Heart right ventricle (tissue), 16 donors: ENCODE measurements around the gene KLHDC10. TPM values are rescaled to one million over a fixed set of nuclear protein-coding genes. Genes with fewer than 3 reads are reported as not detected.
A peak's percentile ranks its signal among the peaks of the same experiment; 100 is the strongest.
"Not testable (repeated sequence)": the region's sequence is repeated elsewhere in the genome, so short reads cannot be mapped to it uniquely, and the experiment has no call there.

Experiments used
- ATAC-seq, 8 donors: fragments of 200-7000 bp; cut with Tn5 transposase; one replicate each; pipeline ENCODE4 v1.9.1; 2020; ENCODE audit warnings: mild to moderate bottlenecking in 8 of 8, moderate library complexity in 8 of 8, moderate number of reproducible peaks in 1 of 8
- DNase-seq, 2 donors: peaks; one replicate each; pipeline ENCODE4 v3.0.0-alpha.2; 2020
- H3K27ac ChIP-seq, 10 donors: fragments of 200-600 bp; sonication (generic) in 2 of 10; one replicate each; pipeline versions ENCODE4 v1.5.0 to v1.8.0; 2020 to 2022; ENCODE audit warnings: mild to moderate bottlenecking in 3 of 10
- H3K27me3 ChIP-seq, 7 donors: fragments of 200-600 bp; one replicate each; pipeline ENCODE4 v1.8.0; 2021 to 2022; ENCODE audit warnings: mild to moderate bottlenecking in 2 of 7
- H3K36me3 ChIP-seq, 9 donors: fragments of 200-600 bp; sonication (generic) in 1 of 9; one replicate each; pipeline versions ENCODE4 v1.5.0 to v1.8.0; 2020 to 2022; ENCODE audit warnings: mild to moderate bottlenecking in 2 of 9
- H3K4me1 ChIP-seq, 9 donors: fragments of 200-600 bp; sonication (generic) in 1 of 9; one replicate each; pipeline versions ENCODE4 v1.5.0 to v1.8.0; 2020 to 2022; ENCODE audit warnings: mild to moderate bottlenecking in 4 of 9
- H3K4me3 ChIP-seq, 10 donors: fragments of 200-600 bp; sonication (generic) in 2 of 10; one replicate each; pipeline versions ENCODE4 v1.5.0 to v1.8.0; 2020 to 2022; ENCODE audit warnings: mild to moderate bottlenecking in 7 of 10, moderate library complexity in 2 of 10
- H3K9me3 ChIP-seq, 11 donors: fragments of 200-600 bp in 10 of 11; sonication (generic) in 2 of 11; one replicate each; pipeline versions ENCODE4 v1.5.0 to v1.8.0; 2013 to 2022; ENCODE audit warnings: mild to moderate bottlenecking in 2 of 11, control low read depth in 1 of 11, moderate library complexity in 1 of 11
- WGBS, 2 donors: extraction: QIAGEN DNeasy Blood & Tissue Kit; methylation state at CpG; one replicate each; pipeline ENCODE4 v1.1.7; 2013; ENCODE audit warnings: inconsistent platforms in 1 of 2; 5-methylcytosine and 5-hydroxymethylcytosine counted together
- intact Hi-C, 10 donors: fragments of 100-400 bp; cut with DNase I; formaldehyde crosslinking; loops; one replicate each; pipeline versions ENCODE4 v1.11.1 to v1.14.2; 2022
- polyA plus RNA-seq, 2 donors: library from polyadenylated mRNA; stranded (reverse); fragments of 200-250 nt; gene quantifications; one replicate each; pipeline ENCODE4 v1.2.3, GENCODE V29; 2013
- total RNA-seq, 10 donors: library from RNA; stranded (reverse); fragmentation: NEBNext Ultra II Directional in 3 of 10; extraction: Animal tissue kit (Norgen Biotek cat#: 25700) in 3 of 10; gene quantifications; one replicate each; pipeline versions ENCODE4 v1.2.1 to v1.2.4, GENCODE V29; 2021 to 2023
- TF ChIP-seq, protein P1 (sequence below), 9 donors: fragments of 200-600 bp; sonication (generic) in 2 of 9; IDR thresholded peaks; one replicate each; pipeline versions ENCODE4 v1.5.0 to v1.8.0; 2021 to 2022; ENCODE audit warnings: antibody characterized with exemption in 9 of 9, mild to moderate bottlenecking in 5 of 9, moderate library complexity in 1 of 9
- donor health status: Arrhythmogenic right ventricular cardiomyopathy.
- donor health status: ischemic (EF 13 %, LVEDD 7.1; RV severe dilation, severe dysfunction).
- donor health status: healthy with polysubstance abuse.
- donor health status: DM: no; HTN: yes; CAD: no.
- donor health status: DM: no; HTN: no; CAD: no.
- donor health status: ischemic (EF 25% LVEDD 6.9; RV normal size, moderate dysfunction).
- donor health status: ischemic (EF 25% LVEDD 5.7; RV mildly dilated, moderate dysfunction).
- donor health status: healthy.
- donor health status: DM: yes; HTN: yes; CAD: no.
- donor health status: Ischemic cardiomyopathy.
- donor health status: ischemic (EF 35%, LVEDD 5.7; RV mildly dilated, moderate dysfunction).
- donor health status: nonischemic (EF 11% LVEDD 7.7; RV severe dilation, severe dysfunction).
- donor health status: DM: yes; HTN: yes; CAD: no.
- donor health status: PGD.
- donor health status: ischemic (EF 29% LVEDD 5.4; RV normal size, mild dysfunction).
- donor health status: nonischemic (EF 23%, LVEDD 6.1; RV moderate dilation, normal function).

The KLHDC10 gene
- total and polyA plus RNA-seq, 12 donors = 9.1 to 33.7 (median 28.1) TPM

DNA sequence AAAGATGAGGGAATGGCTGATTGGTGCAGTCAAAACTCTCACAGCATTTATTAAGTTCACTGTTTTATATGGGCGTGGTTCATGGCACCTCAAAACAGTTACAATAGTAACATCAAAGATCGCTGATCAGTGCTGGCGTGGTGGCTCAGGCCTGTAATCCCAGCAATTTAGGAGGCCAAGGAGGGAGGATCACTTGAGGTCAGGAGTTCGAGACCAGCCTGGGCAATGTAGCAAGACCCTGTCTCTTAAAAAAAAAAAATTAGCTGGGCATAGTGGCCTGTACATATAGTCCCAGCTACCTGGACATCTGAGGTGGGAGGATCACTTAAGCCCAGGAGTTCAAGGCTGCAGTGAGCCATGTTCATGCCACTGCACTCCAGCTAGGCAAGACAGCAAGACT, 48.5 kb downstream of the KLHDC10 start:
- H3K9me3 ChIP-seq = no peaks in the 10 kb centered on the region
- H3K27me3 ChIP-seq = no peaks in the 10 kb centered on the region
- no peak overlapping the region for H3K4me3 ChIP-seq
- peaks cover 0 to 54% (median 20%) of the 10 kb centered on the region in 9 donors for H3K36me3 ChIP-seq
- 99% methylated on average over 4 of the region's 4 CpGs for WGBS, 2 donors
- intact Hi-C loops = no loop called here
- H3K4me1 ChIP-seq = no peaks in the 10 kb centered on the region
- ATAC-seq (no peak), DNase-seq (no peak)
- H3K27ac ChIP-seq = no peak overlapping the region
- TF ChIP-seq, protein P1, sequence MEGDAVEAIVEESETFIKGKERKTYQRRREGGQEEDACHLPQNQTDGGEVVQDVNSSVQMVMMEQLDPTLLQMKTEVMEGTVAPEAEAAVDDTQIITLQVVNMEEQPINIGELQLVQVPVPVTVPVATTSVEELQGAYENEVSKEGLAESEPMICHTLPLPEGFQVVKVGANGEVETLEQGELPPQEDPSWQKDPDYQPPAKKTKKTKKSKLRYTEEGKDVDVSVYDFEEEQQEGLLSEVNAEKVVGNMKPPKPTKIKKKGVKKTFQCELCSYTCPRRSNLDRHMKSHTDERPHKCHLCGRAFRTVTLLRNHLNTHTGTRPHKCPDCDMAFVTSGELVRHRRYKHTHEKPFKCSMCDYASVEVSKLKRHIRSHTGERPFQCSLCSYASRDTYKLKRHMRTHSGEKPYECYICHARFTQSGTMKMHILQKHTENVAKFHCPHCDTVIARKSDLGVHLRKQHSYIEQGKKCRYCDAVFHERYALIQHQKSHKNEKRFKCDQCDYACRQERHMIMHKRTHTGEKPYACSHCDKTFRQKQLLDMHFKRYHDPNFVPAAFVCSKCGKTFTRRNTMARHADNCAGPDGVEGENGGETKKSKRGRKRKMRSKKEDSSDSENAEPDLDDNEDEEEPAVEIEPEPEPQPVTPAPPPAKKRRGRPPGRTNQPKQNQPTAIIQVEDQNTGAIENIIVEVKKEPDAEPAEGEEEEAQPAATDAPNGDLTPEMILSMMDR (IDR thresholded peaks at IDR 0.05) = no peak

DNA sequence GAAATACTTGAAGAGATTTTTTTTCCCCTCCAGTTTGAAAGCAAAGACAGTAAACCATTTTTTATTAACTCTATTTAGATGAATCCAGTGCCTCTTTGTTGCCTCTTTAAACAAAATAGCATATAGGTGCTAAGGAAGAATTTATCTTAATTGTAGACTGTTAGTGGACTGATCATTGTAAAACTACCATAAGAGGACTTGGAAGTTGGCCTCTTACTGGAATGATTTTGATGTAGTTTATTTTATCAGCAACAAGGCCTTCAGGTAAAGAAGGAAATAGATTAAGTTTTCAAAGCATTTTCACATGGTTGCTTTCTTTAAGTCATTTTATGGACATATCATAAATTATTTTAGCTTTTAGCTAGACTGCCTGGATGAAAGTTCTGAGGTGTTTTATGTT, 53.2 kb downstream of the KLHDC10 start:
- no peak overlapping the region for H3K4me3 ChIP-seq
- no peak overlapping the region for H3K27ac ChIP-seq
- TF ChIP-seq, protein P1 (IDR thresholded peaks at IDR 0.05) = no peak
- peaks cover 0 to 16% (median 12%) of the 10 kb centered on the region in 9 donors for H3K4me1 ChIP-seq
- DNase-seq = no peak
- peaks cover 0 to 97% (median 45%) of the 10 kb centered on the region in 9 donors for H3K36me3 ChIP-seq
- H3K9me3 ChIP-seq = no peaks in the 10 kb centered on the region
- ATAC-seq = no peak
- intact Hi-C loops = no loop called here
- no peaks in the 10 kb centered on the region for H3K27me3 ChIP-seq

DNA sequence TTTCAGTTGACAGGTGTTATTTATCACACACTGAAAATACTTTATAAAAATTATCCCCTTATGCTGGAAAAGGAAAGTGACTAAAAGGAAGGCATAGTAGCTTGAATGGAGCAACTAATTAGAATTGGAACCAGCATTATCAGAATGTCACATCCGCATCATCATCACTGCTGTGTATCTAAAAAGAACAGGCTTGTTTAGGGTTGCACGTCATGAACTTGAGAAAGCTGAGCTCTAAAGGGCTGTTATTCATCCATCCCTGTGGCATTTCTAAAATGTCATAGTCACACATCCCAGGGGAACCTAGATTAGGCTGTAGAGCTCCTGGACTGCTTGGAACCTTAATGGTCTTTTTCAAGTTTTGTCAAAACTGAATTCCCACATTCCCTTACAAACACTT, 54.4 kb downstream of the KLHDC10 start:
- peaks cover 0 to 99% (median 53%) of the 10 kb centered on the region in 9 donors for H3K36me3 ChIP-seq

DNA sequence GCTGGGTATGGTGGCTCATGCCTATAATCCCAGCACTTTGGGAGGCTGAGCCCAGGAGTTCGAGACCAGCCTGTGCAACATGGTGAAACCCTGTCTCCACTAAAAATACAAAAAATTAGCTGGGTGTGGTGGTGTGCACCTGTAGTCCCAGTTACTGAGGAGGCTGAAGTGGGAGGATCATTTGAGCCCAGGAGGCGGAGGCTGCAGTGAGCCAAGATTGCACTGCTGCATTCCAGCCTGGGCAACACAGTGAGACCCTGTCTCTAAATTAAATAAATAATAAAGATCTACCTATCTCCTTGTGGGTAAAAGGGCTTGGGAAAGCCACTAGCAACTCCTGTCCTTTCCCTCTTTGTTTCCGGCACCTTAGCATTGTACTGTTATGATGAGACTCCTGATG, 56.5 kb downstream of the KLHDC10 start:
- H3K9me3 ChIP-seq, H3K4me3 ChIP-seq, ATAC-seq, intact Hi-C loops, DNase-seq, H3K27me3 ChIP-seq: not testable (repeated sequence)
- Histone ChIP-seq H3K4me1 (peaks cover 0 to 16% (median 12%) of the 10 kb centered on the region in 9 donors), H3K36me3 (peaks cover 0 to 99% (median 47%) of the 10 kb centered on the region in 9 donors), H3K27ac (peak overlapping the region in 1 of 10 donors; percentile 39)
- WGBS, 2 donors = 96 to 97% methylated on average over 3 of the region's 3 CpGs

More for the DNA sequence above, 54.4 kb downstream of the KLHDC10 start:
- Histone ChIP-seq H3K9me3 (no peaks in the 10 kb centered on the region), H3K27me3 (no peaks in the 10 kb centered on the region), H3K4me1 (peaks cover 0 to 16% (median 12%) of the 10 kb centered on the region in 9 donors), H3K4me3 (no peak overlapping the region), H3K27ac (no peak overlapping the region)
- ATAC-seq (no peak), DNase-seq (no peak)
- WGBS, 2 donors = 79 to 82% methylated on average over 2 of the region's 2 CpGs
- intact Hi-C loops = no loop called here
- TF ChIP-seq, protein P1 (IDR thresholded peaks at IDR 0.05) = no peak

DNA sequence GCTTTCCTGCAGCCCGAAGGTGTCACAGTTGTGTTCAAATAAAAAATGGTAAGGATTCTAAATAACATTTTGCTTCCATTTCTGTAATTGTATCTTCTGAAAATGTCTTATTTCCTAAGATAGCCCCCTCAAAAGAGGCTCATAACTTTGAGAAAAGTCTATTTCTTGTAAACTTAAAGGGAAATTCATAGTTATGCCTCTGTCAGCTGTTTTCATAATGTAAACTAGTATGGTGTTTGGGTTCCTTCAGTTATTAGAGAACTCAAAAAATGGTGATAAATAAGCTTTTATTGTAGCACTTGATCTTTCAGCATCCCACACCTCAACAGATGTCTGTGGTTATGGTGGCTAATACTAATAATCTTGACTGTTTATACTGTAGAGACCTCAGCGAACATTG, 57.1 kb downstream of the KLHDC10 start:
- H3K4me1 ChIP-seq = peaks cover 0 to 16% (median 12%) of the 10 kb centered on the region in 9 donors
- peak overlapping the region in 2 of 10 donors; percentile 3 to 39 for H3K27ac ChIP-seq
- TF ChIP-seq, protein P1 (IDR thresholded peaks at IDR 0.05) = no peak
- H3K4me3 ChIP-seq = no peak overlapping the region
- 52 to 77% methylated on average over 2 of the region's 2 CpGs for WGBS, 2 donors
- DNase-seq (no peak), ATAC-seq (no peak)
- no peaks in the 10 kb centered on the region for H3K27me3 ChIP-seq
- H3K36me3 ChIP-seq = peaks cover 0 to 99% (median 42%) of the 10 kb centered on the region in 9 donors
- H3K9me3 ChIP-seq = no peaks in the 10 kb centered on the region
- intact Hi-C loops = no loop called here
